IPS-11a (cell line): ENCODE results near the gene PDLIM7.

Experiments
- H3K4me3 ChIP-seq: one replicate; pipeline ENCODE4 v1.5.1; 2013; ENCODE audit warnings: low read depth, low read length, control low read depth

Gene PDLIM7

DNA sequence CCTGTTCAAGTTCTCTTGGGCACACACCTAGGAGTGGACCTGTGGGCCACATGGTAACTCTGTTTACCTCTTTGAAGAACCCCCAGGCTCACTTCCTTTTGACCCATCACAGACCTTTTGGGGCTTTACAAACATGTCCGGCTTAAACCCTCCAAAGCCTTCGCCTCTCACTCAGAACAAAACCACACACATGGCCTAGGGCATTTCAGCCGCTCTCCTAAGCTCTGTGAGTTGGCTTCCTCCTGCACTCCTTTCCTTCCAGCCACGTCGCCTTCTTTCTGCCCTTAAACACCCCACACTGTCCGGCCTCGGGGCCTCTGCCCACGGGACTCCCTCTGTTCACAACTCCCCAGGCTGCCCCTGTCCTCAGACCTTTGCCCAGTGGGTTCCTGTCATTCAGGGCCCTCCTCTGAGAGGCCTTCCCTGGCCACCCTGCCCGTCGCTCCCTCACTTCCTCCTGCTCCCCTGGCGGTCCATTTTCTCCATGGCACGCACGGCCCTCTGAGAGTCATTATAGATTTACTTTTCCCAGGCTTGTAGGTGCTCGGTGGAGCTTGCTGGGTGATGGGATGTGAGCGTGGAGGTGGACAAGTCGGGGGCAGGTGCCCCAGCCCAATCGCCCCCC lies 10.3 kb upstream of the PDLIM7 start:
- H3K4me3 ChIP-seq = no peak overlapping the region

- H3K4me3 ChIP-seq = no peak overlapping the region
Measured at GRCh38 chr5:177507165-177507564, 9.8 kb upstream of the PDLIM7 start.

- no peak overlapping the region for H3K4me3 ChIP-seq
Measured at GRCh38 chr5:177505075-177505474, 7.7 kb upstream of the PDLIM7 start.

DNA sequence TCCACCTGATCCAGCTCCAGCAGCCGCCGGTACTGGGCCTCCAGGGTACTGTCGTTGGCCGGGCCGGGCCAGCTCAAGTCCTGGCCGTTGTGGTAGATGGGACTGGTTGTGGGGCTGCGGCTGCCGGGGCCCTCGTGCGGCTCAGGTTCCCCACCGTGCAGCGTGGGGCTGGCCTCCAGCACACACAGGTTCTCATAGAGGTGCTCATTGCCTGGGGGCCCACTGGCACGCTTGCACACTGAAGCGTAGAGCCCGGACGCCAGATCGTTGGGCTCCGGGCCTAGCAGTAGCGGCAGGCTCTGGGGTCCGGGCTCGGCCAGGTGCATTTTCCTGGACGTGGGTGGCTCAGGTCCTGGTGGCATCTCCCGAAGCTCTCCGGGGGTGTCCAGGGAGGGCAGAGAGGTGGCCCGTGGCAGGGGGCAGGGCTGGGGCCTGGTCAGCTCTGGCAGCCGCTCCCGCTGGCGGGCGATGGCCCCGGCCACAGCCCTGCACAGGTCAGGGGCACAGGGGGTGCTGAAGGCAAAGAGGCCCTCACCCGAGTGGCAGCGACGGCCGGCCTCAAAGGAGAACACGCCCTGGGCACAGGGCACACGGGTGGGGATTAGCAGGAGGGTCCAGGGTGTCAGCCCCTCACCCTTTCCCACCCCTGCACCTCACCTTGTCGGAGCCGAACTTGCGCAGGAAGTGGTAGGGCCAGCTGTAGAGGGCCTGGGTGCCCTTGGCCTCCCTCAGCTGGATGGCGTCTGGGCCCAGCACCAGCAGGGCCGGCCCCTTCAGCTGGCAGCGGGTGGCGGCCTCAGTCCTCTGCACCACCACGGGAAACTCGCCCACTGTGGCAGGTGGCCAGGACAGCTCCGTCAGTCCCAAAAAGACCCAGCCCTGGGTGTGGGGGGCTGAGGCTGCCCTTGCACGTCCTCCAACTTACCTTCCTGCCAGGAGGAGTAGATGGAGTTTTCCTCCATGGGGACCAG lies 7.0 kb upstream of the PDLIM7 start:
- H3K4me3 ChIP-seq = no peak overlapping the region

DNA sequence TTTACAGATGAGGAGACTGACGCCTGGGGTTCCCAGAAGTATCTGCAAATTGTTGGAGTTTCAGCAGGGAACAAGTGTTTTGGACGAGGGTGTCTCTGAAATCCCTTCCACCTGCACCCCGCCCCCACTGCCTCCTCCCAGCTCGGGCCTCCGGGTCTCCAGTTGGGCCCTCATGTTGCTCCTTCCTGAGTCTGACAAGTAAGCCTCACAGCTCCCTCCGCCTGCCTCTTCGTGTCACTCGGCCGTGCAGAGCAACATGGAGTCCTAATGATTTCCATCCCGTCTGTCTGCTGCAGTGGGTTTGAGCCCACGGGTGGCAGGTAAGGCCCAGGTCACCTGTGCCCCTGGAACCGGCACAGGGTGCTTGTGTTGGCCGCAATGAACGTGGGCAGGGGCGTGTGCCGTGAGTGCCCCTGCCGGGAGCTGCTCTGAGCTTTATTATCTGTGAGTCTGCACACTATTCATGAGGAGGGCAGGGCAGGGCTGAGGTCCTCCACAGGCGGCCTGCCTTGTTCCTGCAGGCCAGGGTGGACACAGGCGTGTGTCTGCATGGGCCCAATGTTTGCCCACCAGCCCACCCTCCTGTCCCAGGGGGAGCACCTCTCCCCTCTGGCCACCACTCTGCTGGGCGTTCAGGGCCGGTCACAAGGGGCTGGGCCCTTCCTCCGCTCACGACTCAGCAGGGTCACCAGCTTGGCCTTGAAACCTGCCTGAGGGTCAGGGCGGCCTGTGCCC lies 6.1 kb upstream of the PDLIM7 start:
- no peak overlapping the region for H3K4me3 ChIP-seq

GRCh38 chr5:177502886-177503285 lies 5.5 kb upstream of the PDLIM7 start:
- H3K4me3 ChIP-seq = no peak overlapping the region

DNA sequence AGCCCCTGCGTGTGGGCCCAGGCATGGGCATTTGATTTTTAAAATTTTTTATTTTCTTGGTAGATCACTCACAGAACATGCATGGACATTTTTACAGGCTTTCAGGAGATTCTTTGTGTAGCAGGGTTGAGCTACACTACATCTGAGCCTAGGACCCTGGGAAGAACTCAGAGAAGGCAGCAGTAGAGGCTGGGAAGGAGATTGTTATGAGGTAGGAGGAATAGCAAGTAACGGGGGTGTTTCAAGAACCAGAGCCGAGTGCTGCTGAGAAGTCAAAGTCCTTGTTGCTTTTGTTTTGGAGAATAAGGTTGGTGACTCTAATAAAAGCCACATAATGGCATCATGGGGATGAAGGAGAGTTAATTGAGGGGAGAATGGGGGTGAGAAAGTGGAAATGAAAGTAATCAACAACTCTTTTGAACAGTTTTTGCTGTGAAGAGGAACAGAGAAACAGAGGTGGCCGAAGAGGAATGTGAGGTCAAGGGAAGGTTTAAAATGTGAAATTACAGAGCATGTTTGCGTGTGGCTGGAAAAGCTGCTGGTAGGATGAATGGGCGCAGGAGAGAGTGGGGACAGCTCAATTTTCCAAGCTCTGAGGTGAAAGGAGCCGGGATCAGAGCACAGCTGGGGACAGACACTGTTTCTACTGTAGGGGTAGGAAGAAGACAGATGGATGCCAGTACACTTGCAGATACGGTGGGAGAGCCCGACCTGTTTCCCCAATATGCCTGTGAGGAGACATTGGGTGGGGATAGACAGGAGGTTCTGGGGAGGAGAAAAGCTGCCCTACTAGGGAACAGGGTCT lies 4.7 kb upstream of the PDLIM7 start:
- H3K4me3 ChIP-seq = no peak overlapping the region

- H3K4me3 ChIP-seq = no peak overlapping the region
Measured at GRCh38 chr5:177500685-177501522, 3.5 kb upstream of the PDLIM7 start.

DNA sequence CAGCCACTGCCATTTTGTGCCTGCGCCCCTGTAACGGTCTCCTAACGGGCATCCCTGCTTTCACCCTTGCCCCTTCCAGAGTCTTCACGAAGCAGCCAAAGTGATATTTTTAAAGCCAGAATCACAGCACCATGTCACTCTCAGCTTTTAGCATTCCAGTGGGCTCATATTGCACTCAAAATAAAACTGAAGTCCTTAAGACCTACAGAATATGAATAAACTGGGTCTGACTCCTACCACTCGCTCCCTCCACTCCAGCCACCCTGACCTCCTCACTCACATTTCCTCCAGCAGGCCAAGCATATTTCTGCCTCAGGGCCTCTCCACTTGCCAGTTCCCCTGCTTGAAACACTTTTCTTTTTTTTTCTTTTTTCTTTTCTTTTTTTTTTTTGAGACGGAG lies 2.4 kb upstream of the PDLIM7 start:
- no peak overlapping the region for H3K4me3 ChIP-seq

GRCh38 chr5:177498013-177498787 lies 796 bp upstream of the PDLIM7 start:
- H3K4me3 ChIP-seq = peak overlapping the region; percentile 35

DNA sequence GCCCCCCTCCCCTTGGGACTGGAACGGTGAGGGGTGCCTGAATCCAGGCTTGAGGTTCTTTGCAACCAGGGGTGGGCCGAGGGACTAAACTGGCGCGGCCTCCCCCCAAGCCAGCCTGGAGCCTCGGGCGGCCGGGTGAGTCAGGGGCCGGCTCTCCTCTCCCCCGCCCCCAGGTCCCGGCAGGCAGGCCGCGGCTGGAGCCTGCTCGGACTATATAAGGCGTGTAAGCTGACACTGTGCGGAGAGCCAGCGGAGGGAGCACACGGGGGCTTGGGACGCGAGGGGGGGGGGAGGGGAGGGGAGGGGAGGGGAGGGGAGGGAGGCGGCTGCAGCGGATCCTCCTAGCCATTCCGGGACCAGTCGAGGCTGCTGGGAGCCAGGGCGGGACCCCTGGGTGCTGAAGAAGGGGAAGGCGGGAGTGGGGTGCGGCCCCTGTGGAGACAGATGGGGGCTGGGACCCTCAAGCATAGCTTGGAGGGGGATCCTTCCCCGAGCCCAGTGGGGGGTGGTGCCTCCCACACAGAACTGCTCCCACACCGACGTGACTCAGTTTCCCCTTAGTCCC lies 595 bp downstream of the PDLIM7 start:
- peak overlapping the region; percentile 69 for H3K4me3 ChIP-seq

DNA sequence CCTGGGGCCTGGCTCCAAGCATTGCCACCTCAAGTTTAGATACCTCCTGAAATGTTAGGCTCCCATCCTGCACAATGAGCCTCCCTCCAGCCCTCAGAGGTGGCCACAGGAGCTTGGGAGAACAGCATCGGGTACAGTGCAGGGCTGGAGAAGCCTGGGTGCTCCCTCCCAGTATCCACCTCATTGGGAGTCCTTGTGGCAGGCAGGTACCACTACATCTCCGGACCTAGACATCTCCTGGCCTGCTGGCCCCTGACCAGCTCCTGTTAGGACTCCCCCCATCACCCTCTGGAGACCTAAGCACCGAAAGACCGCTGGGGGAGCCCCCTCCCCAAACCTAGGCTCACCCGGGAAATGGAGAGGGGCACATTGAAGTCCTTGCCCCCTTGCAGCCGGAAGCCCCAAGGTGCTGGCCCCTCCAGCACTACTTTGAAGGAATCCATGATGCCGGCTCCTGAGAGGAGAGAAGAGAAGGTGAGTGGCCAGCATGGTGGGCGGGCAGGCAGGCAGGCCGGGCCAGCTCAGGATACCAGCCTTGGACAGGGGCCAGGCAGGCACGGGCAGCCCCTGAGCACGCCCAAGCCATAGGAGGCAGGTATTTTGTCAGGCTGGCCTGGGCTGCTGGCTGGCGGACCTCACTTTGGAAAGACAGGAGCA lies 1.2 kb downstream of the PDLIM7 start:
- H3K4me3 ChIP-seq = peak overlapping the region; percentile 62

DNA sequence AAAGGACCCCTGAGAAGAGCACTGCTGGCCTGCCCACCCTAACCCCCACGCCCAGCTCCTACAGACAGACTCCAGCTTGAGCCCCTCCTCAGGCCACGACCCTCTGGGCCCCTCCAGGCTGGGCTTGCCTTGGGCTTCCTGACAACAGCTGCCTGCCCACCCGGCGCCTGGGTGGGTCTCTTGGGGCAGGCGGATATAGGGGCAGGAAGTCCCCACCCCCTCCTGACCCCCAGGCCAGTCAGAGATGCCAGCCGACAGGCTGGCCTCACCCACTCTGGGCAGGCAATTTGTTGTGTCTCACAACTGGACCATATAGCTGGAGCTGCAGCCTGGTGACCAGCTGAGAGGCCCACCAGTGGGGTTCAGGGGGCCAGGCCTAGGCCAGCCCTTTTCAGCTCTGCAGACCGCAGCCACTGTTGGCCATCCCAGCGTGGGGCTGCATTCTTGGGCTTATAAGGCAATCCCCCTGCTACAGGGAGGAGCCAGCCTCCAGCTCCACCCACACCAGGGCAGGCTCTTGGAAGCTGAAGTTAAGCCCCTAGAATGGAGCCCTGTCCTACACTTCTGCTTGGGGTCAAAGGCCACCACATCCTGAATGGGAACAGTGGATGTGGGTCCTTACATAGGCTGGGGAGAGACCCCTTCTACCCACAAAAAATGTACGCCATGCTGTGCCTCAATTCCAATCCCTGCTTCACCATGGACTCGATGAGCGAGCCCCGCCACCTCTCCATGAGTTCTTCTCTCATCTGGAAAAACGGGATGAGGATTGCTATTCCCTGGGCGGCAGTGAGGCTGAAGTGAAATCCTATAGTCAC lies 2.0 kb downstream of the PDLIM7 start:
- H3K4me3 ChIP-seq = no peak overlapping the region

DNA sequence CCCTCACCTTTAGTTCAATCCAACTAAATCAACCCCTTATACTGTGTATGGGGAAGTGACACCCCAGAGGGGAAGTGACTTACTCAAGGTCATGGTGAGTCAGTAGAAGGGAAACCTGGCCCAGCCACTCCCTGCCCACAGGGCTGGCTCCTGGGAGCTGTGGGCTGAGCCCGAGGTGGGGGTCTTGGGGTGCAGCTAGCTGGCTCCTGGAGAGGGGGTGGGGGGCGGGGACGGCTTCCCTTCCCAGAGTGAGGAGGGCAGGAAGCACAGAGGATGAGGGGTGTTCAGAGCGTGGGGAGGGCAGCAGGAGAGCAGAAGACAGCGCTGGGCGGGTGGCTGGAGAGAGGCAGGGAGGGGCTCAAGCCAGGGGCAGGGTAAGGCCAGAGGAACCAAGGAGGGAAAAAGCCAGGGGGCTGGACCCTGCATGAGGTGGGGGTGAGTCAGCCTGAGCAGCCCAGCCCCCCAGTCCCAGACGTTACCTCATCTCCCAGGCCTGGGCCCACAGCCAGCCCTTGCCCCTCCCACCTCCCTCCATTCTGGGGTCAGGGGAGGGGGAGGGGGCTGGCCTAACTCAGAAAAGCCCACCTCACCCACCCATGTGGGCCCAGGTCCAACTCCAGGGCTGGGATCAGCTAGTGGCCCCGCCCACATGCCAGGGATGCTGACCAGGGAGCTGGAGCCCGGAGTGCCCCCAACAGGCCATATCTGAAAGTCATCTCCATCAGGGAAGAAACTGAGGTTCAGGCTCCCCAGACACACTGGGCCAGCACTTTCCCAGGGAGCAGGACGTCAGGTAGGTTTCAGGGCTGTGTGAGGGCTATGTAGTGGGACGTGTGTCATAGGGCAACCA lies 2.8 kb downstream of the PDLIM7 start:
- no peak overlapping the region for H3K4me3 ChIP-seq

- H3K4me3 ChIP-seq = no peak overlapping the region
Measured at GRCh38 chr5:177493795-177494345, 3.5 kb downstream of the PDLIM7 start.

DNA sequence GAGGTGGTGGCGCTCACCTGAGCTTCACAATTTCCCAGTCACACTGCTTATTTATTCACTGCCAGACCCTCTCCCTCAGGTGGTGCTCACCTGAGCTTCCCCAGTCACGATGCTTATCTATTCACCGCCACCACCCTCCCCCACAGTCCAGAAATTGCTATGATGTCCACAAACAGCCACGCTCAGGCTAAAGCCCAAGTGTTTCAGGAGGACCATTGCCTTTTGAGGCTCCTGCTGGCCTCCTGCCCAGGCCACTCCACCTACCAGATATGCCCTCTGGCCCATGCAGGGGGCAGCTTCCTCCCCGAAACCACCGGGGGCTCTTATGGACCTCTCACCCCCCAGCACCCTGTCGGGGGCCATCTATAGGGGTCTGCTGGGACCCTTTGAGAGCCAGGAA lies 4.6 kb downstream of the PDLIM7 start:
- H3K4me3 ChIP-seq = no peak overlapping the region
